ENCODE results near the gene DNAAF3.

Gene DNAAF3

GRCh38 chr19:55145232-55145631, 21.2 kb downstream of the DNAAF3 start:
- H3K4me3 ChIP-seq (ENCODE audit: control insufficient read depth, low read depth, low read length), result no peak overlapping the region
- no peak for TF ChIP-seq CTCF (IDR thresholded peaks at IDR 0.05; ENCODE audit: control insufficient read depth, insufficient read depth, low read depth, low read length, missing control alignments)
- DNase-seq (ENCODE audit: low read depth), result no peak

GRCh38 chr19:55141696-55142095, 24.7 kb downstream of the DNAAF3 start:
- no peak for TF ChIP-seq CTCF (IDR thresholded peaks at IDR 0.05; ENCODE audit: control insufficient read depth, insufficient read depth, low read depth, low read length, missing control alignments)
- no peak for DNase-seq (ENCODE audit: low read depth)

DNA sequence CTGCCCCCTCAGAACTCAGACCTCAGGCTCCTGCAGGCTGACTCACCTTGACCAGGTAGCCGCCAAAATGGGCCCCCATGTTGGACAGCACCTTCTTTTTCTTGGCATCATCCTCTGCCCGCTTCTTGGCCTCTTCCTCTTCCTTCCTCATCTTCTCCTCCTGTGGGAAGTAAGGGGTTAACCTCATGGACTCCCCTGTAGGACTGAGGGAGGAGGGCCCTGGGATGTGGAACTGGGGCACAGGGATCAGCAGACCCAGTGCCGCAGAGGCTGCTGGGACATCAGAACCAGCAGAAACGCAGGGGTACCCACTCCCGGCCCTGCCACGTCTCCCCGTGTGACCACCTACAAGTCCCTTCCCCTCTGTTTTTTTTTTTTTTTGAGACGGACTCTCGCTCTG, 28.5 kb downstream of the DNAAF3 start:
- TF ChIP-seq CTCF (IDR thresholded peaks at IDR 0.05; ENCODE audit: control insufficient read depth, insufficient read depth, low read depth, low read length, missing control alignments), result no peak
- no peak for DNase-seq (ENCODE audit: low read depth)
- no peak overlapping the region for H3K4me3 ChIP-seq (ENCODE audit: control insufficient read depth, low read depth, low read length)

More at GRCh38 chr19:55141696-55142095, 24.7 kb downstream of the DNAAF3 start:
- H3K4me3 ChIP-seq (ENCODE audit: control insufficient read depth, low read depth, low read length), result no peak overlapping the region

DNA sequence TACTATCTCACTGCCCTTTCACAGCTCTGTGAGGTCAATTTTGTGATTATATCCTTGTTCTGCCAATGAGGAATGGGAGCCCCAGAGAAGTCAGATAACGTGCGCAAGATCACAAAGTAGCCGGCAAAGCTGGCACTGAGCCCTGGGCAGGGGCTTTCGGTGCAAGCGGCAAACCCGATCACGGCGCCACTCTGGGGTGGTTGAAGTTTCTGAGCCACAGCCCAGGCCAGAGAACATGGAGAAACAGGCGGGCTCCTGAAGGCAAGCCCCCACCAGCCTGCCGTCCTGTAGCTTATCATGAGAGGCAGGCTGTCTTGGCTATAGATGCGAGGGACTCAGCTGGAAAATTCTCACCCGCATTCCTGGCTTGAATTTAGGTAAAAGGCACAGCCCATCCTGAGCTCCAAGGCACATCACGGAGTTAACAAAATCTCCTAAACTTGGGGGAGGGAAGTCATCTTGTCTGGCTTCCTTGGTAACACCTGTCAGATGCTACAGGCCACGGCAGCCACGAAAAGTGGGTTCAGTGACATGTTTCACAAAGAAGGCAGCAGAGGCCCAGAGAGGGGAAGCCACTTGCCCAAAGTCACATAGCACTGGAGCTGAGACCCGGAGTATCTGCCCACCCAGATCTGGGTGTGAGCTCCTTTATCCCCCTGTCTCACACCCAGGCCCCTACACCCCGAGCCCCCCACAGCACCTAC, 29.9 kb downstream of the DNAAF3 start:
- TF ChIP-seq CTCF (IDR thresholded peaks at IDR 0.05; ENCODE audit: control insufficient read depth, insufficient read depth, low read depth, low read length, missing control alignments), result no peak
- no peak for DNase-seq (ENCODE audit: low read depth)
- H3K4me3 ChIP-seq (ENCODE audit: control insufficient read depth, low read depth, low read length), result no peak overlapping the region

DNA sequence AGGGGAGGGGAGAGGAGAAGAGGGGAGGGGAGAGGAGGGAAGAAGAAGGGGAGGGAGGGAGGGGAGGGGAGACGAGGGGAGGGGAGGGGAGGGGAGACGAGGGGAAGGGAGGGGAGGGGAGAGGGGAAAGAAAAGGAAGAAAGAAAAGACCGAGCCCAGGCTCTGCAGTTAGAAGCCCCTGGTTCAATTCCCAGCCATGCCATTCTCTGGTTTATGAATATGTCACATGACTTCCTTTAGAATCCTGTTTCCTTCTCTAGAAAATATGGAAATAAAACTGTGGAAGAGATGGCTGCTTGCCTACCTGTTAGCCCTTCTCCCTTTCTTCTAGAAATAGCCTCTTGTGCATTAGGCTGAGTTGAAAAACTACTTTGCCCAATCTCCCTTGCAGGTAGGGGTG, 31.7 kb downstream of the DNAAF3 start:
- DNase-seq (ENCODE audit: low read depth), result no peak
- H3K4me3 ChIP-seq (ENCODE audit: control insufficient read depth, low read depth, low read length), result no peak overlapping the region
- TF ChIP-seq CTCF (IDR thresholded peaks at IDR 0.05; ENCODE audit: control insufficient read depth, insufficient read depth, low read depth, low read length, missing control alignments), result no peak

GRCh38 chr19:55133639-55134444, 32.6 kb downstream of the DNAAF3 start:
- no peak overlapping the region for H3K4me3 ChIP-seq (ENCODE audit: control insufficient read depth, low read depth, low read length)
- DNase-seq (ENCODE audit: low read depth), result no peak

More at GRCh38 chr19:55133639-55134444, 32.6 kb downstream of the DNAAF3 start:
- no peak for TF ChIP-seq CTCF (IDR thresholded peaks at IDR 0.05; ENCODE audit: control insufficient read depth, insufficient read depth, low read depth, low read length, missing control alignments)
